ENCODE data around the gene TBXT.

DNA sequence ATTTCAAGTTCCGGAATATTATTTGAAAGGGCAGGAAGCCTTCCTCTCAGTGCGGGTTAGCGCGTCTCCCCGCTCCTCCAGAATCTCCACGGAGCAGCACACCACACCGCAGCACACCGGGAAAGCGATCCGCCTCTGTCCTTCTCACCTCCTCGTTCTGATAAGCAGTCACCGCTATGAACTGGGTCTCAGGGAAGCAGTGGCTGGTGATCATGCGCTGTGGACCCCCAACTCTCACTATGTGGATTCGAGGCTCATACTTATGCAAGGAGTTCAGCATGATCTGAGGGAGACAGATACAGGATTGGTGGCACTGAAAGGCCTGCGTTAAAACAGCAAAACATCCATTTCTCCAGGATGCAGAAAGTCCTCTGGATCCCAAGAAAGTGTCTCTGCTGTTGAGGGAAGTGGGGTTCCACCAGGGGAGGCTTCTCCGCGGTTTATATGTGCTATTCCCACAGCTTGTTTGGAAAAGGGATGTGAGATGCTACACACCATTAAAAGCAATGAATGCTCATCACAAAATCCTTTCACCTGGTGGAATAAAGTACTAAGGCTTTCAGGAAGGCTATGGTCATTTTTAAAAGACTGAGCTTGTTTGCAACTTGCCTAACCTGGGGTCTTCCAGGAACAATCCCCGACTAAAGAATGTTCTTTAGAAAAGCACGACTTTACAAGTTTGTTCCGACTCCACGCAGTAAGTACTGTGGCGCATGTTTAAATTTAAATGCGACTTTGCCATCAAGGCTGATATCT lies 1.9 kb downstream of the TBXT start:
- TF ChIP-seq PHF20 (CRISPR knock-in tag; IDR thresholded peaks at IDR 0.05) (no peak), CHD2 (IDR thresholded peaks at IDR 0.05; ENCODE audit: low read depth, low read length) (no peak), CEBPB (IDR thresholded peaks at IDR 0.05; ENCODE audit: borderline replicate concordance, low read depth, low read length) (no peak), ZSCAN30 (CRISPR knock-in tag; IDR thresholded peaks at IDR 0.05) (no peak), ZNF557 (CRISPR knock-in tag; IDR thresholded peaks at IDR 0.05) (no peak), JUNB (CRISPR knock-in tag; IDR thresholded peaks at IDR 0.05; ENCODE audit: borderline replicate concordance) (no peak), NR1H2 (CRISPR knock-in tag; IDR thresholded peaks at IDR 0.05; ENCODE audit: borderline replicate concordance, low read depth) (no peak), CBX5 (CRISPR knock-in tag; IDR thresholded peaks at IDR 0.05; ENCODE audit: borderline replicate concordance) (no peak), ZNF777 (CRISPR knock-in tag; IDR thresholded peaks at IDR 0.05) (no peak)
- TF ChIP-seq, protein P1, sequence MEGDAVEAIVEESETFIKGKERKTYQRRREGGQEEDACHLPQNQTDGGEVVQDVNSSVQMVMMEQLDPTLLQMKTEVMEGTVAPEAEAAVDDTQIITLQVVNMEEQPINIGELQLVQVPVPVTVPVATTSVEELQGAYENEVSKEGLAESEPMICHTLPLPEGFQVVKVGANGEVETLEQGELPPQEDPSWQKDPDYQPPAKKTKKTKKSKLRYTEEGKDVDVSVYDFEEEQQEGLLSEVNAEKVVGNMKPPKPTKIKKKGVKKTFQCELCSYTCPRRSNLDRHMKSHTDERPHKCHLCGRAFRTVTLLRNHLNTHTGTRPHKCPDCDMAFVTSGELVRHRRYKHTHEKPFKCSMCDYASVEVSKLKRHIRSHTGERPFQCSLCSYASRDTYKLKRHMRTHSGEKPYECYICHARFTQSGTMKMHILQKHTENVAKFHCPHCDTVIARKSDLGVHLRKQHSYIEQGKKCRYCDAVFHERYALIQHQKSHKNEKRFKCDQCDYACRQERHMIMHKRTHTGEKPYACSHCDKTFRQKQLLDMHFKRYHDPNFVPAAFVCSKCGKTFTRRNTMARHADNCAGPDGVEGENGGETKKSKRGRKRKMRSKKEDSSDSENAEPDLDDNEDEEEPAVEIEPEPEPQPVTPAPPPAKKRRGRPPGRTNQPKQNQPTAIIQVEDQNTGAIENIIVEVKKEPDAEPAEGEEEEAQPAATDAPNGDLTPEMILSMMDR (CRISPR knock-in tag; IDR thresholded peaks at IDR 0.05) = no peak
